Neural crest cell (in vitro differentiated cells): ENCODE data around the gene RASL10A. TPM values are rescaled to one million over a fixed set of nuclear protein-coding genes. Genes with fewer than 3 reads are reported as not detected.
A peak's percentile ranks its signal among the peaks of the same experiment; 100 is the strongest.
"Not testable (repeated sequence)": the region's sequence is repeated elsewhere in the genome, so short reads cannot be mapped to it uniquely, and the experiment has no call there.

Experiments used
- DNase-seq: peaks from one replicate; pipeline ENCODE4 v3.0.0; 2021; ENCODE audit warnings: low read depth, mixed read lengths, low spot score
- H3K27ac Mint-ChIP-seq: one replicate; pipeline ENCODE4 v1.8.0; 2021; ENCODE audit warnings: mild to moderate bottlenecking, mixed read lengths; ENCODE audit not compliant: unreplicated experiment
- H3K27me3 Mint-ChIP-seq: 2 replicates; pipeline ENCODE4 v1.8.0; 2021; ENCODE audit warnings: low read depth, mild to moderate bottlenecking, mixed read lengths
- H3K36me3 Mint-ChIP-seq: 2 replicates; pipeline ENCODE4 v1.8.0; 2021; ENCODE audit warnings: low read depth, mild to moderate bottlenecking, mixed read lengths
- H3K4me1 Mint-ChIP-seq: 2 replicates; pipeline ENCODE4 v1.8.0; 2021; ENCODE audit warnings: mixed read lengths
- H3K4me3 Mint-ChIP-seq: one replicate; pipeline ENCODE4 v1.8.0; 2021; ENCODE audit warnings: mild to moderate bottlenecking, mixed read lengths
- H3K9me3 Mint-ChIP-seq: 2 replicates; pipeline ENCODE4 v1.8.0; 2021; ENCODE audit warnings: mixed read lengths
- CTCF ChIP-seq: fragments of 200-600 bp; sonication (generic); conservative IDR thresholded peaks from 2 replicates; pipeline ENCODE4 v1.5.0; 2021; ENCODE audit warnings: antibody characterized with exemption, mild to moderate bottlenecking
- total RNA-seq: library from RNA; stranded (reverse); gene quantifications from 2 replicates; pipeline ENCODE4 v1.2.1, GENCODE V29; 2021

RASL10A gene
- total RNA-seq, 1 donor from 2014 or later = 0.63 TPM

GRCh38 chr22:29345932-29346331 lies 30.4 kb upstream of the RASL10A start:
- no peak for TF ChIP-seq CTCF
- H3K36me3 Mint-ChIP-seq = peaks cover 2% of the 10 kb centered on the region

GRCh38 chr22:29344889-29345288 lies 29.4 kb upstream of the RASL10A start:
- H3K4me3 Mint-ChIP-seq, H3K27ac Mint-ChIP-seq, H3K4me1 Mint-ChIP-seq, H3K27me3 Mint-ChIP-seq, DNase-seq, H3K36me3 Mint-ChIP-seq, H3K9me3 Mint-ChIP-seq: not testable (repeated sequence)

More at GRCh38 chr22:29345932-29346331, 30.4 kb upstream of the RASL10A start:
- H3K4me3 Mint-ChIP-seq = no peak overlapping the region
- H3K27ac Mint-ChIP-seq = peak overlapping the region; percentile 43
- H3K4me1 Mint-ChIP-seq = no peaks in the 10 kb centered on the region
- H3K27me3 Mint-ChIP-seq = no peaks in the 10 kb centered on the region
- DNase-seq = no peak
- H3K9me3 Mint-ChIP-seq = no peaks in the 10 kb centered on the region

GRCh38 chr22:29344137-29344536 lies 28.6 kb upstream of the RASL10A start:
- Mint-ChIP-seq H3K27ac (no peak overlapping the region), H3K4me1 (no peaks in the 10 kb centered on the region), H3K9me3 (no peaks in the 10 kb centered on the region), H3K4me3 (no peak overlapping the region), H3K36me3 (peaks cover 2% of the 10 kb centered on the region), H3K27me3 (no peaks in the 10 kb centered on the region)
- DNase-seq = no peak
- TF ChIP-seq CTCF = no peak

GRCh38 chr22:29343313-29343805 lies 27.9 kb upstream of the RASL10A start:
- Mint-ChIP-seq H3K36me3 (peaks cover 4% of the 10 kb centered on the region), H3K27ac (peak overlapping the region; percentile 12), H3K4me3 (no peak overlapping the region), H3K27me3 (no peaks in the 10 kb centered on the region), H3K4me1 (no peaks in the 10 kb centered on the region), H3K9me3 (no peaks in the 10 kb centered on the region)
- no peak for TF ChIP-seq CTCF
- DNase-seq = no peak

- no peak overlapping the region for H3K4me3 Mint-ChIP-seq
- H3K36me3 Mint-ChIP-seq = peaks cover 4% of the 10 kb centered on the region
- H3K9me3 Mint-ChIP-seq = no peaks in the 10 kb centered on the region
- no peak for TF ChIP-seq CTCF
- H3K27me3 Mint-ChIP-seq = no peaks in the 10 kb centered on the region
- no peak for DNase-seq
- H3K4me1 Mint-ChIP-seq = no peaks in the 10 kb centered on the region
- H3K27ac Mint-ChIP-seq = no peak overlapping the region
These were observed 27.2 kb upstream of the RASL10A start for GRCh38 chr22:29342577-29343312.

GRCh38 chr22:29342177-29342576 lies 26.7 kb upstream of the RASL10A start:
- H3K36me3 Mint-ChIP-seq = peaks cover 4% of the 10 kb centered on the region
- peak overlapping the region; percentile 23 for H3K27ac Mint-ChIP-seq
- no peaks in the 10 kb centered on the region for H3K27me3 Mint-ChIP-seq

More at GRCh38 chr22:29342177-29342576, 26.7 kb upstream of the RASL10A start:
- Mint-ChIP-seq H3K9me3 (no peaks in the 10 kb centered on the region), H3K4me3 (no peak overlapping the region), H3K4me1 (no peaks in the 10 kb centered on the region)
- TF ChIP-seq CTCF = no peak
- DNase-seq = no peak
